Endothelial cell of umbilical vein (primary cell): ENCODE results near the gene TNP1. TPM values are rescaled to one million over a fixed set of nuclear protein-coding genes. Genes with fewer than 3 reads are reported as not detected.

Experiments
- BruUV-seq: library from RNA; stranded (reverse); fragments of 400-500 nt; replicated peaks from 2 replicates; lab custom pipeline; 2021; lab: Mats Ljungman, UMichigan
- CTCF ChIA-PET: fragments of 300-600, 350-600 bp; sonication (Branson Sonifier 250); formaldehyde crosslinking; loops from one replicate; lab custom pipeline; 2021; ENCODE audit warnings: antibody characterized with exemption, inconsistent platforms; lab: Charles Lee
- POLR2A ChIA-PET: fragments of 300-600, 350-600 bp; sonication (Branson Sonifier 250); formaldehyde crosslinking; loops from one replicate; lab custom pipeline; 2021; ENCODE audit warnings: antibody characterized with exemption, inconsistent platforms; lab: Charles Lee
- DNase-seq: peaks from one replicate; pipeline ENCODE4 v3.0.0-alpha.2; 2011; ENCODE audit warnings: low read depth, low spot score
- FAIRE-seq: peaks from 2 replicates; lab custom pipeline; 2011; peaks lifted over from hg19 to GRCh38; lab: Jason Lieb, UNC
- H2AFZ ChIP-seq: 2 replicates; pipeline ENCODE4 v1.6.0; 2012; ENCODE audit warnings: low read depth, low read length, control low read depth, inconsistent platforms
- H3K27ac ChIP-seq: 2 replicates; pipeline ENCODE4 v1.5.1; 2011; ENCODE audit warnings: low read depth, mild to moderate bottlenecking, control low read depth, low read length, moderate library complexity; ENCODE audit not compliant: insufficient read depth
- H3K27me3 ChIP-seq, 2 experiments: 2 replicates each; pipeline versions ENCODE4 v1.6.0 to v1.6.1; 2011; ENCODE audit warnings: low read length in 2 of 2, mixed read lengths in 1 of 2; ENCODE audit not compliant: control insufficient read depth in 2 of 2, insufficient read depth in 2 of 2
- H3K36me3 ChIP-seq, 2 experiments: 2 replicates in 1 of 2; 3 replicates in 1 of 2; pipeline ENCODE4 v1.5.1; 2011; ENCODE audit warnings: low read length in 2 of 2, mild to moderate bottlenecking in 1 of 2, moderate library complexity in 1 of 2; ENCODE audit not compliant: control insufficient read depth in 2 of 2, insufficient read depth in 2 of 2; ENCODE audit errors: extremely low read depth in 1 of 2
- H3K4me1 ChIP-seq: 3 replicates; pipeline ENCODE4 v1.5.1; 2011; ENCODE audit warnings: mild to moderate bottlenecking, low read length; ENCODE audit not compliant: control insufficient read depth, insufficient read depth; ENCODE audit errors: extremely low read depth
- H3K4me2 ChIP-seq: 2 replicates; pipeline ENCODE4 v1.6.1; 2011; ENCODE audit warnings: low read length, control low read depth, mixed read lengths; ENCODE audit not compliant: insufficient read depth
- H3K4me3 ChIP-seq, 3 experiments: fragments of 200-600 bp in 1 of 3; sonication (generic), shearing (Covaris generic) in 1 of 3; replicated peaks in 1 of 3; 2 replicates each; pipeline ENCODE4 v1.5.1; 2011 to 2016; ENCODE audit warnings: control low read depth in 3 of 3, low read length in 3 of 3, mild to moderate bottlenecking in 2 of 3, inconsistent platforms in 1 of 3, low read depth in 1 of 3, moderate library complexity in 1 of 3; ENCODE audit not compliant: insufficient read depth in 1 of 3
- H3K79me2 ChIP-seq: 2 replicates; pipeline ENCODE4 v1.6.0; 2012; ENCODE audit warnings: low read length, inconsistent platforms; ENCODE audit not compliant: control insufficient read depth, insufficient read depth
- H3K9ac ChIP-seq: replicated peaks from 2 replicates; pipeline ENCODE3; 2011; ENCODE audit warnings: low read length, control low read depth; ENCODE audit not compliant: insufficient read depth; ENCODE audit errors: extremely low read depth
- H3K9me1 ChIP-seq: replicated peaks from 3 replicates; pipeline ENCODE4 v1.6.0; 2011; ENCODE audit warnings: mild to moderate bottlenecking, low read length; ENCODE audit not compliant: control insufficient read depth, insufficient read depth; ENCODE audit errors: extremely low read depth
- H3K9me3 ChIP-seq: replicated peaks from 2 replicates; pipeline ENCODE4 v1.5.1; 2012; ENCODE audit warnings: low read length, inconsistent platforms; ENCODE audit not compliant: control insufficient read depth, insufficient read depth
- H4K20me1 ChIP-seq: replicated peaks from 2 replicates; pipeline ENCODE3; 2011; ENCODE audit warnings: mild to moderate bottlenecking, low read length; ENCODE audit not compliant: control insufficient read depth, insufficient read depth; ENCODE audit errors: extremely low read depth
- EZH2 ChIP-seq: IDR thresholded peaks from 2 replicates; pipeline ENCODE4 v1.6.1; 2012; ENCODE audit warnings: borderline replicate concordance, low read depth, mild to moderate bottlenecking, moderate library complexity, low read length, inconsistent platforms; ENCODE audit not compliant: severe bottlenecking
- FOS ChIP-seq: IDR thresholded peaks from 2 replicates; pipeline ENCODE4 v1.6.1; 2011; ENCODE audit warnings: mild to moderate bottlenecking, low read length, moderate library complexity, borderline replicate concordance; ENCODE audit not compliant: insufficient read depth
- GATA2 ChIP-seq: IDR thresholded peaks from 2 replicates; pipeline ENCODE4 v1.7.0; 2011; ENCODE audit warnings: low read depth, mild to moderate bottlenecking, moderate library complexity, mixed read lengths, low read length; ENCODE audit not compliant: insufficient read length, insufficient read depth
- JUN ChIP-seq: IDR thresholded peaks from 2 replicates; pipeline ENCODE4 v1.6.1; 2011; ENCODE audit warnings: borderline replicate concordance, low read depth; ENCODE audit not compliant: insufficient read length, insufficient read depth
- MYC ChIP-seq: IDR thresholded peaks from one replicate; pipeline ENCODE4 v1.6.1; 2011; ENCODE audit warnings: mild to moderate bottlenecking, low read depth, low read length
- POLR2A ChIP-seq: IDR thresholded peaks from 2 replicates; pipeline ENCODE4 v1.6.1; 2012; ENCODE audit warnings: low read depth, mild to moderate bottlenecking, control low read depth, low read length
- POLR2AphosphoS5 ChIP-seq: IDR thresholded peaks from 2 replicates; pipeline ENCODE4 v1.6.1; 2012; ENCODE audit warnings: low read depth, mild to moderate bottlenecking, control low read depth, low read length, moderate library complexity; ENCODE audit not compliant: insufficient read depth
- dilution Hi-C: fragments of 300-500 bp; cut with MboI; formaldehyde crosslinking; loops from one replicate; pipeline ENCODE4 v1.15.0; 2019; ENCODE audit warnings: low sequenced_read_pairs; ENCODE audit not compliant: extremely low pct_ligation_motif_present
- intact Hi-C: fragments of 100-400 bp; cut with micrococcal nuclease; formaldehyde crosslinking; loops from one replicate; pipeline ENCODE4 v1.10.0; 2022
- polyA plus RNA-seq, 4 experiments: library from polyadenylated mRNA; depleted of rRNA in 3 of 4; stranded (reverse) in 3 of 4; unstranded in 1 of 4; fragments of >200 nt; gene quantifications; 2 replicates each; pipeline versions ENCODE4 v1.2.1 to v1.2.3, GENCODE V29; 2011 to 2012; ENCODE audit warnings: missing spikeins in 1 of 4
- total RNA-seq: library from RNA; stranded (reverse); gene quantifications from 2 replicates; pipeline ENCODE4 v1.2.3, GENCODE V29; 2021
- TF ChIP-seq, protein P1 (sequence below), 2 donors: IDR thresholded peaks; 1 replicate in 1 of 2; 2 replicates in 1 of 2; pipeline ENCODE4 v1.5.1; 2011; ENCODE audit warnings: low read length in 2 of 2, mild to moderate bottlenecking in 2 of 2, moderate library complexity in 2 of 2, control low read depth in 1 of 2, inconsistent platforms in 1 of 2, low read depth in 1 of 2; ENCODE audit not compliant: insufficient read depth in 1 of 2; ENCODE audit errors: extremely low read depth in 1 of 2
- TF ChIP-seq, protein P2 (sequence below): IDR thresholded peaks from 2 replicates; pipeline ENCODE4 v1.6.1; 2011; ENCODE audit not compliant: insufficient read depth, insufficient read length

The TNP1 gene
- total and polyA plus RNA-seq, 2 donors (not counting 3 experiments of a cell fraction or from before 2014, with no cell fraction given) = not detected

DNA sequence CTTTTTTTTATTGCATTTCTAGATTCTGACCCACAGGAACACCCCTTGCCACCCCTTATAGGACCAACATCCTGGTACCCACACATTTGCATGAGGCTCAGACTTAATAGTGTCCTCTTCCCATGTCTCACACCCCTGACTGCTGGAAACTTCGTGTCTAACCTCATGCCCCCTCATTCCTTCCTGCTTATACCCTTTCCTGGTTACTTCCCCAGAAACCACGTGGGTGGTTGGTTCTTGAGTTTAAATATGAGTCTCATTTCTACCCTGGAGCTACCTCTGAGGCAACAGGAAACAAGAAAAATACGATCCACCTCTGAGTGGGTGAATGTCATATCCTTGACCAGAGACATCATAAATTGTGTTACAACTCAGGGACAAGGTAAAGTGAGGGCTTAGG lies 1.6 kb downstream of the TNP1 start:
- Histone ChIP-seq H3K79me2 (no peaks in the 10 kb centered on the region), H3K4me1 (no peaks in the 10 kb centered on the region), H3K27me3 (no peaks in the 10 kb centered on the region), H3K9me1 (no peaks in the 10 kb centered on the region), H3K27ac (no peak overlapping the region), H3K9me3 (no peaks in the 10 kb centered on the region), H3K4me3 (no peak overlapping the region), H3K9ac (no peak overlapping the region), H4K20me1 (no peaks in the 10 kb centered on the region), H3K36me3 (no peaks in the 10 kb centered on the region), H2AFZ (no peak overlapping the region), H3K4me2 (no peak overlapping the region)
- POLR2A ChIA-PET = no interaction called here
- no peak for TF ChIP-seq MYC
- TF ChIP-seq POLR2AphosphoS5 = no peak
- no peak for TF ChIP-seq JUN
- TF ChIP-seq EZH2 = no peak
- no peak for TF ChIP-seq FOS
- TF ChIP-seq, protein P1, sequence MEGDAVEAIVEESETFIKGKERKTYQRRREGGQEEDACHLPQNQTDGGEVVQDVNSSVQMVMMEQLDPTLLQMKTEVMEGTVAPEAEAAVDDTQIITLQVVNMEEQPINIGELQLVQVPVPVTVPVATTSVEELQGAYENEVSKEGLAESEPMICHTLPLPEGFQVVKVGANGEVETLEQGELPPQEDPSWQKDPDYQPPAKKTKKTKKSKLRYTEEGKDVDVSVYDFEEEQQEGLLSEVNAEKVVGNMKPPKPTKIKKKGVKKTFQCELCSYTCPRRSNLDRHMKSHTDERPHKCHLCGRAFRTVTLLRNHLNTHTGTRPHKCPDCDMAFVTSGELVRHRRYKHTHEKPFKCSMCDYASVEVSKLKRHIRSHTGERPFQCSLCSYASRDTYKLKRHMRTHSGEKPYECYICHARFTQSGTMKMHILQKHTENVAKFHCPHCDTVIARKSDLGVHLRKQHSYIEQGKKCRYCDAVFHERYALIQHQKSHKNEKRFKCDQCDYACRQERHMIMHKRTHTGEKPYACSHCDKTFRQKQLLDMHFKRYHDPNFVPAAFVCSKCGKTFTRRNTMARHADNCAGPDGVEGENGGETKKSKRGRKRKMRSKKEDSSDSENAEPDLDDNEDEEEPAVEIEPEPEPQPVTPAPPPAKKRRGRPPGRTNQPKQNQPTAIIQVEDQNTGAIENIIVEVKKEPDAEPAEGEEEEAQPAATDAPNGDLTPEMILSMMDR (IDR thresholded peaks at IDR 0.05; ENCODE audit: extremely low read depth in 1 of 2, insufficient read depth in 1 of 2, low read depth in 1 of 2, low read length in 2 of 2) = no peak
- TF ChIP-seq, protein P2, sequence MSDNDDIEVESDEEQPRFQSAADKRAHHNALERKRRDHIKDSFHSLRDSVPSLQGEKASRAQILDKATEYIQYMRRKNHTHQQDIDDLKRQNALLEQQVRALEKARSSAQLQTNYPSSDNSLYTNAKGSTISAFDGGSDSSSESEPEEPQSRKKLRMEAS = no peak
- TF ChIP-seq POLR2A = no peak
- TF ChIP-seq GATA2 = no peak
- intact Hi-C loops (no loop called here), dilution Hi-C loops (no loop called here)
- CTCF ChIA-PET = interaction anchor here (0.7 kb wide), 1 partner anchor 308 kb away, joined by 3 read pairs; no protein-coding TSS in a partner anchor
- no peak for DNase-seq
- no peak for FAIRE-seq
- no TSS peak for BruUV-seq
